Parathyroid adenoma (tissue), 2 donors: ENCODE measurements around the gene CARD18.

Experiments
- H2AFZ ChIP-seq: fragments of 300-600 bp; sonication (generic); one replicate; pipeline ENCODE4 v1.7.0; 2017; ENCODE audit warnings: antibody characterized with exemption, mild to moderate bottlenecking
- H3K27ac ChIP-seq: fragments of 300-600 bp; sonication (generic); one replicate; pipeline ENCODE4 v1.7.0; 2017
- H3K27me3 ChIP-seq: fragments of 300-600 bp; sonication (generic); one replicate; pipeline ENCODE4 v1.7.0; 2017; ENCODE audit warnings: low read length; ENCODE audit not compliant: control insufficient read depth, insufficient read depth
- H3K36me3 ChIP-seq: fragments of 300-600 bp; sonication (generic); one replicate; pipeline ENCODE4 v1.7.0; 2017; ENCODE audit warnings: low read length; ENCODE audit not compliant: control insufficient read depth, insufficient read depth
- H3K4me1 ChIP-seq: fragments of 300-600 bp; sonication (generic); one replicate; pipeline ENCODE4 v1.7.0; 2017; ENCODE audit warnings: control low read depth
- H3K4me2 ChIP-seq: fragments of 300-600 bp; sonication (generic); one replicate; pipeline ENCODE4 v1.7.0; 2017; ENCODE audit warnings: low read length
- H3K4me3 ChIP-seq: fragments of 300-600 bp; sonication (generic); one replicate; pipeline ENCODE4 v1.7.0; 2017; ENCODE audit warnings: low read depth, low read length
- H3K79me2 ChIP-seq: fragments of 300-600 bp; sonication (generic); one replicate; pipeline ENCODE4 v1.7.0; 2017; ENCODE audit warnings: control low read depth
- H3K9ac ChIP-seq: fragments of 300-600 bp; sonication (generic); one replicate; pipeline ENCODE4 v1.7.0; 2017; ENCODE audit warnings: mild to moderate bottlenecking
- H3K9me3 ChIP-seq: fragments of 300-600 bp; sonication (generic); one replicate; pipeline ENCODE4 v1.7.0; 2017; ENCODE audit warnings: low read length; ENCODE audit not compliant: control insufficient read depth
- TF ChIP-seq, protein P1 (sequence below): fragments of 300-600 bp; sonication (generic); IDR thresholded peaks from one replicate; pipeline ENCODE4 v1.7.0; 2017; ENCODE audit warnings: antibody characterized with exemption, mild to moderate bottlenecking
- donor health status: primary hyperparathyroidism.

The CARD18 gene

DNA sequence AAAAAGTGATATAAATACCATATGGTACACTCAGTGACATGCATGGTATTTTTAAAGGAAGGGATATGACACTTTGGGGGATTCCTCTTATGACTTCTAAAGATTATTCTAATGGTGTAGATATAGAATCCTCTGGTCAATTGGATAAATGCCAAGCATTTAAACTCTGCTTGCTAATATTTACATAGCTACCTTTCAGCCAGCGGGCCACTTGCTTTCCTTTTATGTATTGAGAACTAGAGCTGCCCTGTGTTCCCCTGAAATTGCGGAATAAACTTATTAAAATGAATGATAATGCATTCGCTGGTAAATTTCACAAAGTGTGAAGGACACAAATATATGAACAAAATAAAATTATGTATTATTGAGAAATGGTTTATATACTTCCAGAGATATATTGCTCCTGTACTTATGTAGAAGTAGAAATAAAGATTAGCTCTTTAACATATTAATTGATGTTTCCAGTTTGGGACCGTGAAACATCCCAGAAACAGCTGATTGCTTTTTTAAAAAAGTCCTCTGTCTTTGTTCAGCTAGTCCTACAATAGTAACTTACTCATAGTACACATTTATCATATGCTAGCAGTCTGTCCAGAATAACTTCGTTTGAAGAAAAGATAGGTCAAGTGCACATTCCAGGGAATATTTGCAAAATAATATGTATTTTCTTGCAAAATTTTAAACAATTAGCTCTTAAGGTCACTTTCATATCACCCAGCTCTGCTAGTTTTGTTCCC lies 40.1 kb upstream of the CARD18 start:
- Histone ChIP-seq H3K9me3 (no peaks in the 10 kb centered on the region), H3K79me2 (no peaks in the 10 kb centered on the region), H3K36me3 (no peaks in the 10 kb centered on the region), H2AFZ (no peak overlapping the region), H3K27ac (no peak overlapping the region), H3K27me3 (no peaks in the 10 kb centered on the region), H3K9ac (no peak overlapping the region), H3K4me1 (no peaks in the 10 kb centered on the region), H3K4me3 (no peak overlapping the region), H3K4me2 (no peak overlapping the region)
- TF ChIP-seq, protein P1, sequence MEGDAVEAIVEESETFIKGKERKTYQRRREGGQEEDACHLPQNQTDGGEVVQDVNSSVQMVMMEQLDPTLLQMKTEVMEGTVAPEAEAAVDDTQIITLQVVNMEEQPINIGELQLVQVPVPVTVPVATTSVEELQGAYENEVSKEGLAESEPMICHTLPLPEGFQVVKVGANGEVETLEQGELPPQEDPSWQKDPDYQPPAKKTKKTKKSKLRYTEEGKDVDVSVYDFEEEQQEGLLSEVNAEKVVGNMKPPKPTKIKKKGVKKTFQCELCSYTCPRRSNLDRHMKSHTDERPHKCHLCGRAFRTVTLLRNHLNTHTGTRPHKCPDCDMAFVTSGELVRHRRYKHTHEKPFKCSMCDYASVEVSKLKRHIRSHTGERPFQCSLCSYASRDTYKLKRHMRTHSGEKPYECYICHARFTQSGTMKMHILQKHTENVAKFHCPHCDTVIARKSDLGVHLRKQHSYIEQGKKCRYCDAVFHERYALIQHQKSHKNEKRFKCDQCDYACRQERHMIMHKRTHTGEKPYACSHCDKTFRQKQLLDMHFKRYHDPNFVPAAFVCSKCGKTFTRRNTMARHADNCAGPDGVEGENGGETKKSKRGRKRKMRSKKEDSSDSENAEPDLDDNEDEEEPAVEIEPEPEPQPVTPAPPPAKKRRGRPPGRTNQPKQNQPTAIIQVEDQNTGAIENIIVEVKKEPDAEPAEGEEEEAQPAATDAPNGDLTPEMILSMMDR = no peak

DNA sequence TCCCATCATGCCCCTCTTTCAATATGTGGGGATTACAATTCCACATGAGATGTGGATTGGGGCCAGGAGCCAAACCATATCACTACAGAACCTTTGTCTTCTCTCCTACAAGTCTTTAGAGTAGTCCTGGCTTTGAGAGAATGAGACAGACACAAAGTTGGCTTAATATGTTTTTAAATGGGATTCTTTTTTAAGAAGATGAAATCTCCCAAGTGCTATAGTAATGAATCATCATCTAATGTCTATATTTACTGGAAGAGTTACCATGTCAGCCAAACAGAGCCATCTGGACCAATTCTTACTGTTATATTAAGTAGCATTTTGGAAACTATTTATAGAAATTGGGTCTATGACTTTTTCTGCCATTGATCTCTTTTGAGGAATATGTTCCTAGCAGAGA lies 38.1 kb upstream of the CARD18 start:
- H3K4me1 ChIP-seq = no peaks in the 10 kb centered on the region
- H3K27ac ChIP-seq = no peak overlapping the region
- H3K9ac ChIP-seq = no peak overlapping the region
- H3K79me2 ChIP-seq = no peaks in the 10 kb centered on the region
- TF ChIP-seq, protein P1 = no peak
- H3K27me3 ChIP-seq = no peaks in the 10 kb centered on the region
- H3K4me2 ChIP-seq = no peak overlapping the region
- H2AFZ ChIP-seq = no peak overlapping the region
- no peak overlapping the region for H3K4me3 ChIP-seq
- H3K36me3 ChIP-seq = no peaks in the 10 kb centered on the region
- no peaks in the 10 kb centered on the region for H3K9me3 ChIP-seq

DNA sequence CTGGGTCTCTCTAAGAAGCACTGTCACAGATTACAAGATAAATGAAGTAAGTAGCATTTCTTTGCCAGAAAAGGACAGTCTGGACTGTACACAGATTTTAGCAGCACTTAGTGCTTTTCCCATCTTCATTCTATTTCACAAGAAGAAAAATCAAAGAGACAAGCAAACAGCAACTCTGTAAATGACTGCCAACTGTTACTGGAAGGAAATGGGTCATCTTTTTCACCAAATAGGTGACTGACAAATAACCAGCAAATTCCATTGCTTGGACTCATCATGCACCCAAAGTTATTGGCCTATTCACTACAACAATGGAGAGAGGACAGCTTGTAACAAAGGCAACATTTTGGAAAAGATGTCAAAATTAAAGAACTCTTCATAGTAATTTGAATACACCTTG lies 28.9 kb upstream of the CARD18 start:
- Histone ChIP-seq H3K79me2 (no peaks in the 10 kb centered on the region), H2AFZ (no peak overlapping the region), H3K4me2 (no peak overlapping the region), H3K27me3 (no peaks in the 10 kb centered on the region), H3K9ac (no peak overlapping the region), H3K36me3 (no peaks in the 10 kb centered on the region), H3K4me3 (no peak overlapping the region), H3K4me1 (no peaks in the 10 kb centered on the region), H3K9me3 (no peaks in the 10 kb centered on the region), H3K27ac (no peak overlapping the region)
- TF ChIP-seq, protein P1 = no peak

DNA sequence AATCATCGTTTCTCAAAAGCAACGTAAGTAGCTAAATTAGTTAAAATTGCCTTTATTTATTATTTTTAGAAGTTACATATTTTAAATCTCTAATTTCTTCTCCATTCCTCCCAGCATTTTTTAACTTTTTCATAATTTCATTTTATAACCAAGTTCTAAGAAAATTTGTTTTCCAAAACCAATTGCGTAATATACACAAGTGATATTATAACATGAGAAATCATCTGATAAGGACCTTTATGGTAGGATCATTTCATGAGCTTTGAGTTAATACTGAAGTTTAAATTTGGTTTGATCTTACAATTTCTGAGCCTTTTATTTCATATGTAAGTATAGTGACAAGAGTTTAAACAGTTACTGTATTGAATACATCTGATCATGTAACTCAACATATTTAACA lies 27.7 kb upstream of the CARD18 start:
- H3K36me3 ChIP-seq = no peaks in the 10 kb centered on the region
- TF ChIP-seq, protein P1 = no peak
- no peak overlapping the region for H3K4me2 ChIP-seq
- no peak overlapping the region for H3K4me3 ChIP-seq
- H3K27ac ChIP-seq = no peak overlapping the region
- H3K9me3 ChIP-seq = no peaks in the 10 kb centered on the region
- no peaks in the 10 kb centered on the region for H3K4me1 ChIP-seq
- H3K79me2 ChIP-seq = no peaks in the 10 kb centered on the region
- H3K9ac ChIP-seq = no peak overlapping the region
- H3K27me3 ChIP-seq = no peaks in the 10 kb centered on the region
- H2AFZ ChIP-seq = no peak overlapping the region

DNA sequence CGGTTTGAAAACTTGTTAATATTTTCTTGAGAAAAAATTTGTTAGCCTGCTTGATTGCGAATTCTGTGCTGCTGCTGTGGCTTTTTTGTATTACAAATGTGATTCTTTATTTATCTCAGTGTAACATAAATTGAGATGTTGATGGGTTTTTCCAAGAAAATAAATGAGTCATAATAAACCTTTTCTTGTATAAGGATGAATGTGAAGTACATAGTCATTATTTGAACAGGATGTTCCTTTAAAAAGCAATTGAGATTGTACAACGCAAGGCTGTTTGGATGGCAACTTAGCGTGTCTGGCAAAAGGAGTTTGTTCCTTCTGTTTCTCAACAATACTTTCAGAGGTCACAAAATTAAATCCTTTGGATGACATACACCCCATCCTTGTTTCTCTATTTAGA lies 24.6 kb upstream of the CARD18 start:
- TF ChIP-seq, protein P1 = no peak
- H3K4me1 ChIP-seq = no peaks in the 10 kb centered on the region
- H3K79me2 ChIP-seq = no peaks in the 10 kb centered on the region
- no peak overlapping the region for H2AFZ ChIP-seq
- H3K27me3 ChIP-seq = no peaks in the 10 kb centered on the region
- H3K4me3 ChIP-seq = no peak overlapping the region
- no peaks in the 10 kb centered on the region for H3K36me3 ChIP-seq
- no peak overlapping the region for H3K4me2 ChIP-seq
- no peak overlapping the region for H3K27ac ChIP-seq
- H3K9ac ChIP-seq = no peak overlapping the region
- H3K9me3 ChIP-seq = no peaks in the 10 kb centered on the region
